HepG2 (cell line): ENCODE results near the gene MEDAG. TPM values are rescaled to one million over a fixed set of nuclear protein-coding genes. Genes with fewer than 3 reads are reported as not detected.

Source experiments
- CSRNP2 ChIP-seq: sonication (generic); formaldehyde crosslinking; conservative IDR thresholded peaks from 2 replicates; pipeline ENCODE4 v1.8.0; 2022; ENCODE audit warnings: low read depth, missing genetic modification reagents
- GLMP ChIP-seq: sonication (generic); formaldehyde crosslinking; IDR thresholded peaks from 2 replicates; pipeline ENCODE4 v1.9.0; 2021; ENCODE audit warnings: missing genetic modification reagents, mild to moderate bottlenecking, borderline replicate concordance
- HNF1B ChIP-seq: sonication (generic); formaldehyde crosslinking; IDR thresholded peaks from 2 replicates; pipeline ENCODE4 v1.5.1; 2020; ENCODE audit warnings: mild to moderate bottlenecking, moderate library complexity, missing genetic modification reagents
- KDM5B ChIP-seq: sonication (generic); formaldehyde crosslinking; IDR thresholded peaks from 2 replicates; pipeline ENCODE4 v1.4.0; 2020; ENCODE audit warnings: missing genetic modification reagents, mild to moderate bottlenecking, borderline replicate concordance
- KLF13 ChIP-seq: sonication (generic); formaldehyde crosslinking; IDR thresholded peaks from 2 replicates; pipeline ENCODE4 v1.4.0; 2020; ENCODE audit warnings: mild to moderate bottlenecking, missing genetic modification reagents
- KLF6 ChIP-seq: IDR thresholded peaks from 2 replicates; pipeline ENCODE4 v1.8.0; 2016; ENCODE audit warnings: missing biosample characterization, missing genetic modification reagents
- MAFK ChIP-seq, 2 experiments: IDR thresholded peaks in 1 of 2; conservative IDR thresholded peaks in 1 of 2; 2 replicates each; pipeline ENCODE4 v1.6.1; 2011; ENCODE audit warnings: improper control_type of control experiment in 2 of 2, low read length in 2 of 2
- MEF2D ChIP-seq: sonication (generic); formaldehyde crosslinking; IDR thresholded peaks from 2 replicates; pipeline ENCODE4 v1.5.1; 2020; ENCODE audit warnings: mild to moderate bottlenecking, missing genetic modification reagents
- NFE2L2 ChIP-seq: fragments of 150-350 bp; IDR thresholded peaks from 2 replicates; pipeline ENCODE4 v1.6.1; 2014; ENCODE audit warnings: low read length
- NFKB2 ChIP-seq: sonication (generic); formaldehyde crosslinking; IDR thresholded peaks from 2 replicates; pipeline ENCODE4 v1.4.0; 2020; ENCODE audit warnings: missing genetic modification reagents, borderline replicate concordance
- REST ChIP-seq, 2 experiments: IDR thresholded peaks; 2 replicates each; pipeline ENCODE4 v1.6.1; 2011 to 2012; ENCODE audit warnings: low read length in 2 of 2, borderline replicate concordance in 1 of 2, low read depth in 1 of 2, mild to moderate bottlenecking in 1 of 2, moderate library complexity in 1 of 2
- SP140L ChIP-seq: sonication (generic); formaldehyde crosslinking; IDR thresholded peaks from 2 replicates; pipeline ENCODE4 v1.4.0; 2020; ENCODE audit warnings: missing genetic modification reagents, borderline replicate concordance
- TGIF2 ChIP-seq: IDR thresholded peaks from 2 replicates; pipeline ENCODE4 v1.6.1; 2016; ENCODE audit warnings: control low read depth, missing compliant biosample characterization
- THAP7 ChIP-seq: sonication (generic); formaldehyde crosslinking; IDR thresholded peaks from 2 replicates; pipeline ENCODE4 v1.8.1; 2023; ENCODE audit warnings: mild to moderate bottlenecking, missing genetic modification reagents
- ZBTB38 ChIP-seq: sonication (generic); formaldehyde crosslinking; IDR thresholded peaks from 2 replicates; pipeline ENCODE4 v1.5.1; 2020; ENCODE audit warnings: mild to moderate bottlenecking, missing genetic modification reagents
- ZNF367 ChIP-seq: sonication (generic); formaldehyde crosslinking; IDR thresholded peaks from 2 replicates; pipeline ENCODE4 v1.4.0; 2020; ENCODE audit warnings: missing genetic modification reagents, borderline replicate concordance
- ZNF432 ChIP-seq: sonication (generic); formaldehyde crosslinking; IDR thresholded peaks from 2 replicates; pipeline ENCODE4 v1.5.0; 2020; ENCODE audit warnings: missing genetic modification reagents, mild to moderate bottlenecking, borderline replicate concordance
- ZSCAN31 ChIP-seq: sonication (generic); formaldehyde crosslinking; IDR thresholded peaks from 2 replicates; pipeline ENCODE4 v1.5.0; 2020; ENCODE audit warnings: low read depth, mild to moderate bottlenecking, missing genetic modification reagents
- polyA plus RNA-seq, 8 experiments: library from polyadenylated mRNA; depleted of rRNA in 3 of 8; stranded (reverse) in 7 of 8; unstranded in 1 of 8; fragments of >200 nt; fragmentation: Illumina TruSeq in 4 of 8; extraction: Trizol in 4 of 8; gene quantifications; 2 replicates each; pipeline versions ENCODE4 v1.2.1 to v1.2.3, GENCODE V29; 2011 to 2016; ENCODE audit warnings: low read depth in 4 of 8, missing spikeins in 1 of 8, mixed read lengths in 1 of 8; ENCODE audit not compliant: insufficient read depth in 1 of 8
- total RNA-seq, 5 experiments: library from RNA; depleted of rRNA; stranded (reverse); fragments of >200 nt; fragmentation: Illumina TruSeq; extraction: Trizol; gene quantifications; 2 replicates each; pipeline ENCODE4 v1.2.3, GENCODE V29; 2016; ENCODE audit warnings: low read depth in 1 of 5

Gene MEDAG
- total and polyA plus RNA-seq, 2 of the 13 experiments (the other 11 are each of a cell fraction or from before 2014, with no cell fraction given): not detected

- TF ChIP-seq REST (IDR thresholded peaks at IDR 0.05; ENCODE audit: borderline replicate concordance in 1 of 2, low read depth in 1 of 2, low read length in 2 of 2): no peak
- no peak for TF ChIP-seq MEF2D (CRISPR knock-in tag)
- no peak for TF ChIP-seq ZNF432 (CRISPR knock-in tag)
- TF ChIP-seq ZBTB38 (CRISPR knock-in tag): peak; percentile 42; the same call in 1 of the 2 replicates
- no peak for TF ChIP-seq CSRNP2 (CRISPR knock-in tag)
- TF ChIP-seq ZNF367: no peak
- TF ChIP-seq ZSCAN31 (CRISPR knock-in tag): 0 out of 2 replicates have a peak, but pooled peaks have one; percentile 35
- peak; percentile 84 for TF ChIP-seq HNF1B (CRISPR knock-in tag)
- no peak for TF ChIP-seq THAP7 (CRISPR knock-in tag)
- TF ChIP-seq TGIF2 (CRISPR knock-in tag): no peak
- TF ChIP-seq NFE2L2: no peak
- no peak for TF ChIP-seq NFKB2 (CRISPR knock-in tag)
- no peak for TF ChIP-seq KLF6 (CRISPR knock-in tag)
- TF ChIP-seq MAFK (conservative IDR thresholded peaks at IDR 0.05 in 1 of 2, IDR thresholded peaks at IDR 0.05 in 1 of 2; ENCODE audit: low read length in 2 of 2): no peak
- no peak for TF ChIP-seq KDM5B (CRISPR knock-in tag)
- TF ChIP-seq SP140L: no peak
- TF ChIP-seq KLF13 (CRISPR knock-in tag): no peak
- no peak for TF ChIP-seq GLMP (CRISPR knock-in tag)
These were observed 40.7 kb upstream of the MEDAG start (continued) for GRCh38 chr13:30865123-30866049.
